ENCODE results near the gene EPN2. TPM values are rescaled to one million over a fixed set of nuclear protein-coding genes. Genes with fewer than 3 reads are reported as not detected.

EPN2 gene
- total and polyA plus RNA-seq, 2 experiments from 2014 or later: 34.0 to 149 TPM

DNA sequence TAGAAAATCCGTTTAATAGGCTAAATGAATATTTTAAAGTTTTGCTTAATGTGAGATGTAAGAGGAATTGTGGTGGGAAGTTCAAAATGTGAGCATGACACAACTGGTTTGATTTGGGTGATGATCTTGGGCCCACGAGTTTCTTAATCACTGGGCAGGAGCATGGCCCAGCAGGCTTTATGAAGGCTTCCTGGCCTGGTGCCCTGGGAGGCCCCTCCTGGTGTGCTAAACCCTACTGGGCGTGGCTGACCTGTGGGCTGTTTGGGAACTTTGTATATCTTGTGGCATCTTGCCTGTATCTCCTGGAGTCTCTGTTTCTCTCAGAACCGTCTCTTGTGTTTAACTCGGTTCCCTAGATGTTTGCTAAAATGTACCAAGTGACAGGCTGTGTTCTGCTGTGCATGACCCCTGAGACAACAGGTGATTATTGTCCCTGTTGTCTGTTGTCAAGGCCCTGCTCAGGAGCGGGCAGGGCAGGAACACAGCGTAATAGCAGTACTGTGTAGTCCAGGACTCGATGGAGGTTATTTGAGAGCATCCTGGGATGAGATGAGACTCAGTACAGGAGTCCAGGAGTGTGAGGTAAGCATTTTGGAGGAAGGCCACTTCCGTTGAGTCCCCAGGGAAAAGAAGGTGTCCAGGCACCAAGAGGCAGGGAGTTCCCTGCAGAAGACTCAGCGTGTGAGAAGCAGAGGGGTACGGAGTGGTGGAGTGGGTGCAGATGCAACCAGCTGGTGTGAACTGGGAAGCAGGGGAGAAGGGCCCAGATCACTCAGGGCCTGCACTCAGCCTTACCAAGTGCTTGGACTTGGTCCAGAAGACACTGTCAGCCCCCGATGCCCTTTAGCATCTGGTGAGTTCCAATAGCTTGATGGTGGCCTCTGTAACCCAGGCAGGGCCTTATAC lies 76.8 kb downstream of the EPN2 start:
- no peaks in the 10 kb centered on the region for H3K27me3 ChIP-seq (ENCODE audit: insufficient read depth)
- H3K27me3 Mint-ChIP-seq (ENCODE audit: insufficient read depth, low read depth, poor library complexity): peaks cover 12% of the 10 kb centered on the region
- H3K4me2 ChIP-seq: no peak overlapping the region
- H4K20me1 ChIP-seq (replicated peaks; ENCODE audit: insufficient read depth): no peaks in the 10 kb centered on the region; the same call in 1 of the 2 replicates
- H3K4me3 ChIP-seq: no peak overlapping the region
- H3K36me3 Mint-ChIP-seq (ENCODE audit: low read depth): peaks cover 42% of the 10 kb centered on the region
- H3K4me1 Mint-ChIP-seq: peaks cover 32% of the 10 kb centered on the region
- no peak for DNase-seq (ENCODE audit: low spot score)
- H2AFZ ChIP-seq: no peak overlapping the region
- no peaks in the 10 kb centered on the region for H3K9me2 ChIP-seq (ENCODE audit: insufficient read depth)
- H3K27ac ChIP-seq (ENCODE audit: low read depth): no peak overlapping the region
- H3K36me3 ChIP-seq (ENCODE audit: insufficient read depth): 0 out of 2 replicates have a peak, but pooled peaks cover 3% of the 10 kb centered on the region
- no peak for TF ChIP-seq JUNB (IDR thresholded peaks at IDR 0.05; ENCODE audit: unreplicated experiment)
- no peak for TF ChIP-seq ZNF331 (CRISPR knock-in tag; IDR thresholded peaks at IDR 0.05; ENCODE audit: low read depth)
- TF ChIP-seq, protein P1, sequence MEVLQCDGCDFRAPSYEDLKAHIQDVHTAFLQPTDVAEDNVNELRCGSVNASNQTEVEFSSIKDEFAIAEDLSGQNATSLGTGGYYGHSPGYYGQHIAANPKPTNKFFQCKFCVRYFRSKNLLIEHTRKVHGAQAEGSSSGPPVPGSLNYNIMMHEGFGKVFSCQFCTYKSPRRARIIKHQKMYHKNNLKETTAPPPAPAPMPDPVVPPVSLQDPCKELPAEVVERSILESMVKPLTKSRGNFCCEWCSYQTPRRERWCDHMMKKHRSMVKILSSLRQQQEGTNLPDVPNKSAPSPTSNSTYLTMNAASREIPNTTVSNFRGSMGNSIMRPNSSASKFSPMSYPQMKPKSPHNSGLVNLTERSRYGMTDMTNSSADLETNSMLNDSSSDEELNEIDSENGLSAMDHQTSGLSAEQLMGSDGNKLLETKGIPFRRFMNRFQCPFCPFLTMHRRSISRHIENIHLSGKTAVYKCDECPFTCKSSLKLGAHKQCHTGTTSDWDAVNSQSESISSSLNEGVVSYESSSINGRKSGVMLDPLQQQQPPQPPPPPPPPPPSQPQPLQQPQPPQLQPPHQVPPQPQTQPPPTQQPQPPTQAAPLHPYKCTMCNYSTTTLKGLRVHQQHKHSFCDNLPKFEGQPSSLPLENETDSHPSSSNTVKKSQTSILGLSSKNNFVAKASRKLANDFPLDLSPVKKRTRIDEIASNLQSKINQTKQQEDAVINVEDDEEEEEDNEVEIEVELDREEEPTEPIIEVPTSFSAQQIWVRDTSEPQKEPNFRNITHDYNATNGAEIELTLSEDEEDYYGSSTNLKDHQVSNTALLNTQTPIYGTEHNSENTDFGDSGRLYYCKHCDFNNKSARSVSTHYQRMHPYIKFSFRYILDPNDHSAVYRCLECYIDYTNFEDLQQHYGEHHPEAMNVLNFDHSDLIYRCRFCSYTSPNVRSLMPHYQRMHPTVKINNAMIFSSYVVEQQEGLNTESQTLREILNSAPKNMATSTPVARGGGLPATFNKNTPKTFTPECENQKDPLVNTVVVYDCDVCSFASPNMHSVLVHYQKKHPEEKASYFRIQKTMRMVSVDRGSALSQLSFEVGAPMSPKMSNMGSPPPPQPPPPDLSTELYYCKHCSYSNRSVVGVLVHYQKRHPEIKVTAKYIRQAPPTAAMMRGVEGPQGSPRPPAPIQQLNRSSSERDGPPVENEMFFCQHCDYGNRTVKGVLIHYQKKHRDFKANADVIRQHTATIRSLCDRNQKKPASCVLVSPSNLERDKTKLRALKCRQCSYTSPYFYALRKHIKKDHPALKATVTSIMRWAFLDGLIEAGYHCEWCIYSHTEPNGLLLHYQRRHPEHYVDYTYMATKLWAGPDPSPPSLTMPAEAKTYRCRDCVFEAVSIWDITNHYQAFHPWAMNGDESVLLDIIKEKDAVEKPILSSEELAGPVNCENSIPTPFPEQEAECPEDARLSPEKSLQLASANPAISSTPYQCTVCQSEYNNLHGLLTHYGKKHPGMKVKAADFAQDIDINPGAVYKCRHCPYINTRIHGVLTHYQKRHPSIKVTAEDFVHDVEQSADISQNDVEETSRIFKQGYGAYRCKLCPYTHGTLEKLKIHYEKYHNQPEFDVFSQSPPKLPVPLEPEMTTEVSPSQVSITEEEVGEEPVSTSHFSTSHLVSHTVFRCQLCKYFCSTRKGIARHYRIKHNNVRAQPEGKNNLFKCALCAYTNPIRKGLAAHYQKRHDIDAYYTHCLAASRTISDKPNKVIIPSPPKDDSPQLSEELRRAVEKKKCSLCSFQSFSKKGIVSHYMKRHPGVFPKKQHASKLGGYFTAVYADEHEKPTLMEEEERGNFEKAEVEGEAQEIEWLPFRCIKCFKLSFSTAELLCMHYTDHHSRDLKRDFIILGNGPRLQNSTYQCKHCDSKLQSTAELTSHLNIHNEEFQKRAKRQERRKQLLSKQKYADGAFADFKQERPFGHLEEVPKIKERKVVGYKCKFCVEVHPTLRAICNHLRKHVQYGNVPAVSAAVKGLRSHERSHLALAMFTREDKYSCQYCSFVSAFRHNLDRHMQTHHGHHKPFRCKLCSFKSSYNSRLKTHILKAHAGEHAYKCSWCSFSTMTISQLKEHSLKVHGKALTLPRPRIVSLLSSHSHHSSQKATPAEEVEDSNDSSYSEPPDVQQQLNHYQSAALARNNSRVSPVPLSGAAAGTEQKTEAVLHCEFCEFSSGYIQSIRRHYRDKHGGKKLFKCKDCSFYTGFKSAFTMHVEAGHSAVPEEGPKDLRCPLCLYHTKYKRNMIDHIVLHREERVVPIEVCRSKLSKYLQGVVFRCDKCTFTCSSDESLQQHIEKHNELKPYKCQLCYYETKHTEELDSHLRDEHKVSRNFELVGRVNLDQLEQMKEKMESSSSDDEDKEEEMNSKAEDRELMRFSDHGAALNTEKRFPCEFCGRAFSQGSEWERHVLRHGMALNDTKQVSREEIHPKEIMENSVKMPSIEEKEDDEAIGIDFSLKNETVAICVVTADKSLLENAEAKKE (CRISPR knock-in tag; IDR thresholded peaks at IDR 0.05): no peak
- no peak for TF ChIP-seq ZNF114 (CRISPR knock-in tag; IDR thresholded peaks at IDR 0.05)
- no peaks in the 10 kb centered on the region for H3K79me2 ChIP-seq (replicated peaks; ENCODE audit: insufficient read depth)
- no peak for ATAC-seq
- no peak overlapping the region; the same call in 2 of the 3 replicates for H3K4me3 Mint-ChIP-seq
- H3K4me1 ChIP-seq (ENCODE audit: insufficient read depth): peaks cover 20% of the 10 kb centered on the region
- 0 out of 2 replicates have a peak, but pooled peaks cover 2% of the 10 kb centered on the region for H3F3A ChIP-seq (replicated peaks; ENCODE audit: low read depth)
- peak overlapping the region; percentile 19; the same call in 1 of the 2 replicates for H3K27ac Mint-ChIP-seq
- no peaks in the 10 kb centered on the region; the same call in 2 of the 3 replicates for H3K9me3 Mint-ChIP-seq
